Stimulated activated CD8-positive, alpha-beta memory T cell treated with anti-CD3 and anti-CD28 coated beads, Interleukin-7, amount 100 ng/mL, for 24 hours (primary cell): Measurements from ENCODE around the gene UBE2I.
"Not testable (repeated sequence)": the region's sequence is repeated elsewhere in the genome, so short reads cannot be mapped to it uniquely, and the experiment has no call there.

ENCODE experiments used
- DNase-seq: peaks from one replicate; pipeline ENCODE4 v3.0.0-alpha.2; 2020; ENCODE audit warnings: low read depth

UBE2I gene

GRCh38 chr16:1308977-1309885, at the start of gene UBE2I:
Gene UBE2I (plus strand): TSS chr16:1309636. CDS start chr16:1314031, 4,395 bp downstream.
- DNase-seq: peak; percentile 96

- DNase-seq: no peak
These were observed 49.7 kb upstream of the UBE2I start for GRCh38 chr16:1259760-1260068.

GRCh38 chr16:1260101-1260680, 49.2 kb upstream of the UBE2I start:
- no peak for DNase-seq

GRCh38 chr16:1261131-1261892, 48.1 kb upstream of the UBE2I start:
- no peak for DNase-seq

GRCh38 chr16:1262210-1262845, 47.1 kb upstream of the UBE2I start:
- no peak for DNase-seq

- no peak for DNase-seq
These were observed 46.6 kb upstream of the UBE2I start for GRCh38 chr16:1262846-1263221.

- no peak for DNase-seq
These were observed 45.7 kb upstream of the UBE2I start for GRCh38 chr16:1263591-1264344.

GRCh38 chr16:1264345-1265089, 44.9 kb upstream of the UBE2I start:
- no peak for DNase-seq

GRCh38 chr16:1265090-1265630, 44.3 kb upstream of the UBE2I start:
- no peak for DNase-seq

GRCh38 chr16:1265826-1266225, 43.6 kb upstream of the UBE2I start:
- DNase-seq: no peak

- DNase-seq: not testable (repeated sequence)
These were observed 40.0 kb upstream of the UBE2I start for GRCh38 chr16:1269418-1269817.

GRCh38 chr16:1271380-1271723, 38.1 kb upstream of the UBE2I start:
- no peak for DNase-seq

GRCh38 chr16:1271724-1272413, 37.6 kb upstream of the UBE2I start:
- DNase-seq: not testable (repeated sequence)

GRCh38 chr16:1272453-1273198, 36.8 kb upstream of the UBE2I start:
- DNase-seq: no peak

GRCh38 chr16:1273816-1274215, 35.6 kb upstream of the UBE2I start:
- DNase-seq: no peak

- DNase-seq: no peak
These were observed 34.7 kb upstream of the UBE2I start for GRCh38 chr16:1274767-1275166.

- no peak for DNase-seq
These were observed 33.5 kb upstream of the UBE2I start for GRCh38 chr16:1275791-1276579.

- no peak for DNase-seq
These were observed 32.9 kb upstream of the UBE2I start for GRCh38 chr16:1276580-1276878.

GRCh38 chr16:1277151-1277598, 32.3 kb upstream of the UBE2I start:
- DNase-seq: no peak
